Superior temporal gyrus (tissue), 1 donor: Measurements from ENCODE around the gene BMP7.
"Not testable (repeated sequence)": the region's sequence is repeated elsewhere in the genome, so short reads cannot be mapped to it uniquely, and the experiment has no call there.

Source experiments
- DNase-seq: peaks from one replicate; pipeline ENCODE4 v3.0.0-alpha.2; 2016; ENCODE audit errors: extremely low spot score

BMP7 gene

GRCh38 chr20:57287901-57288300 is 21.5 kb upstream of the BMP7 start:
- DNase-seq, result no peak

GRCh38 chr20:57287007-57287880 is 20.8 kb upstream of the BMP7 start:
- DNase-seq, result no peak

- no peak for DNase-seq
Measured at GRCh38 chr20:57283860-57284259, 17.4 kb upstream of the BMP7 start.

GRCh38 chr20:57282670-57283361 is 16.4 kb upstream of the BMP7 start:
- peak; percentile 79 for DNase-seq

GRCh38 chr20:57281900-57282299 is 15.5 kb upstream of the BMP7 start:
- no peak for DNase-seq

- DNase-seq, result no peak
Measured at GRCh38 chr20:57280221-57280620, 13.8 kb upstream of the BMP7 start.

- not testable (repeated sequence) for DNase-seq
Measured at GRCh38 chr20:57279548-57279947, 13.1 kb upstream of the BMP7 start.

- DNase-seq, result no peak
Measured at GRCh38 chr20:57278457-57278856, 12.0 kb upstream of the BMP7 start.

GRCh38 chr20:57277398-57278105 is 11.1 kb upstream of the BMP7 start:
- no peak for DNase-seq

- DNase-seq, result no peak
Measured at GRCh38 chr20:57276221-57276620, 9.8 kb upstream of the BMP7 start.

GRCh38 chr20:57275813-57276212 is 9.4 kb upstream of the BMP7 start:
- DNase-seq, result no peak

- no peak for DNase-seq
Measured at GRCh38 chr20:57275334-57275733, 8.9 kb upstream of the BMP7 start.

- no peak for DNase-seq
Measured at GRCh38 chr20:57274846-57275245, 8.4 kb upstream of the BMP7 start.

GRCh38 chr20:57274299-57274698 is 7.9 kb upstream of the BMP7 start:
- DNase-seq, result no peak

- DNase-seq, result no peak
Measured at GRCh38 chr20:57272883-57273535, 6.6 kb upstream of the BMP7 start.

- DNase-seq, result no peak
Measured at GRCh38 chr20:57270204-57270984, 4.0 kb upstream of the BMP7 start.

- DNase-seq, result no peak
Measured at GRCh38 chr20:57269148-57269984, 2.9 kb upstream of the BMP7 start.

- no peak for DNase-seq
Measured at GRCh38 chr20:57268399-57269076, 2.1 kb upstream of the BMP7 start.

- DNase-seq, result no peak
Measured at GRCh38 chr20:57267158-57267821, 849 bp upstream of the BMP7 start.
